IPS-20b (cell line): ENCODE measurements around the gene RNF217.

Source experiments
- H3K27ac ChIP-seq: one replicate; pipeline ENCODE4 v1.5.1; 2013; ENCODE audit warnings: low read length
- H3K27me3 ChIP-seq: 2 replicates; pipeline ENCODE4 v1.6.1; 2013; ENCODE audit warnings: mild to moderate bottlenecking, low read length, inconsistent platforms; ENCODE audit not compliant: insufficient read depth
- H3K36me3 ChIP-seq: 2 replicates; pipeline ENCODE4 v1.6.1; 2013; ENCODE audit warnings: low read depth, mild to moderate bottlenecking, inconsistent platforms, low read length, moderate library complexity; ENCODE audit not compliant: insufficient read depth
- H3K4me1 ChIP-seq: 2 replicates; pipeline ENCODE4 v1.6.1; 2013; ENCODE audit warnings: mild to moderate bottlenecking, control low read depth, inconsistent platforms, low read length, moderate library complexity; ENCODE audit not compliant: insufficient read depth
- H3K4me3 ChIP-seq: 2 replicates; pipeline ENCODE4 v1.5.1; 2013; ENCODE audit warnings: mild to moderate bottlenecking, low read length, inconsistent platforms
- H3K9ac ChIP-seq: 2 replicates; pipeline ENCODE4 v1.6.1; 2013; ENCODE audit warnings: low read depth, mild to moderate bottlenecking, inconsistent platforms, low read length, moderate library complexity
- H3K9me3 ChIP-seq: 2 replicates; pipeline ENCODE4 v1.6.1; 2013; ENCODE audit warnings: mild to moderate bottlenecking, low read depth, low read length, inconsistent platforms; ENCODE audit not compliant: insufficient read depth

Gene RNF217

DNA sequence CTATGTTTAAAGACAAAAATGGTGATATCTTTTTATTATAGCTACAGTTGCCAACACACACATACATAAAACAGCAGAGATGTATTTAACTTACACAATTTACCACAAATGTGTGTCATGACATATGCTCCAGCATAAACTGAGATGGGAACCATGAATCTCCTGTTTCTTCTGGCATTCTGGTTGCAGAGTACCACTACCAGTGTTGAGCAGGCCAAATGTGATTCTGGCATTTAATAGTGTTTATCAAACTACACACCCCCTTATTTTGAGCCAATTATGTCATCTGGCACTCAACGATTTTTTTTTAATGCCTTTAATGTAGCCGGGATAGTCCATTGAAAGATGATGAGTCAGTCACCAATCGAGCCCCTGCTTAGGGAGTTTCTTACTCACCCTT, 132.3 kb downstream of the RNF217 start:
- no peak overlapping the region for H3K4me3 ChIP-seq
- H3K27me3 ChIP-seq, result peaks cover 8% of the 10 kb centered on the region; the same call in 1 of the 2 replicates
- no peaks in the 10 kb centered on the region for H3K9me3 ChIP-seq
- no peaks in the 10 kb centered on the region for H3K36me3 ChIP-seq
- H3K9ac ChIP-seq, result no peak overlapping the region
- H3K4me1 ChIP-seq, result no peaks in the 10 kb centered on the region; the same call in 1 of the 2 replicates
- H3K27ac ChIP-seq, result no peak overlapping the region

DNA sequence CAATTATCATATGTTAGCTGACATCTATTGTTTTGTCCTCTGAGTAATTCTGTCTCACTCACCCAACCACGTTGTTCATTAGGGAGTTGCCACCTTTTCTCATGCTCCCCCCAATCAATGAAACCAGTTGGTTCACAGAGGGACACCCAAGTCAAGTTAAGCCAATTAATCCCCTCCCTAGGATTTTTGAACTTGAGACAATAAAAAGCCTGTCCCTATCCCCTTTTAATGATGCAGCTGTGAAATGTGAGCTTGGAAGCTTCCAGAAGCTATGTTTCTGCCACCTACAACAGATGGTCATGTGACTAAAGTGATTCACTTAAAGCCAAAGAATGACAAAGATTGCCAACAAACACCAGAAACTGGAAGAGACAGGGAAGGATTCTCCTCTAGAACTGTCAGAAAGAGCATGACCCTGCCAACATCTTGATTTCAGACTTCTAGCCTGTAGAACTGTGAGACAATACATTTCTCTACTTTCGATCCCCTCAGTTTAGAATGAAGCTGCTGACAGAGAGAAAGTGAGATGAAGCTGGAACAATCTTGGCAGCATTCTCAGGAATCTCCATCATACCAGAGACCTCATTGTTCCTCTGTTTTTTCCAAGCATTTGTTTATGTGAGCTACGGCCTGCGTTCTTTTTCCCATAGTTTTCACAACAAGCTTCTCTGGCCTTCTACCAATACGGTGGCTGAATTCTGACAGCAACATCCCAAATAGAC, 133.5 kb downstream of the RNF217 start:
- Histone ChIP-seq H3K9ac (no peak overlapping the region), H3K4me3 (no peak overlapping the region), H3K4me1 (no peaks in the 10 kb centered on the region; the same call in 1 of the 2 replicates), H3K27ac (no peak overlapping the region), H3K9me3 (no peaks in the 10 kb centered on the region), H3K27me3 (peaks cover 18% of the 10 kb centered on the region; the same call in 1 of the 2 replicates), H3K36me3 (no peaks in the 10 kb centered on the region)

DNA sequence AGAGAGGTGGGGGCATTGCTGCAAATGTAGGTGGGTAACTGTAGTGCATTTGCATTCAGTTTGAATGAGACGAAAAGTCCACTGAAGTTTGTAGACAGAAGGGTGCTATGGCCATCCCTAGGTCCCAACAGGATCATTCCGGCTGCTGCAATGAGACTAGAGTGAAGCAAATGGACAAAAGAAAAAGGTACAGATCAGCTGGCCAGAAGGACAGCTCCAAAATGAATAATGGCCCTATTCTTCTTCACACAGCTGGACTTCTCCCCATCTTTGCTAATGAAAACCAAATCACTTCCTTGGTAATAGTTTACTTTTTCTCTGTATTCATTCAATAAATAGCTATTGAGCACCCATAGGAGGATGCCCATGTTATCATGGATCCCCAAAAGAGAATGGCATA, 134.9 kb downstream of the RNF217 start:
- Histone ChIP-seq H3K9me3 (no peaks in the 10 kb centered on the region), H3K27me3 (peaks cover 18% of the 10 kb centered on the region; the same call in 1 of the 2 replicates), H3K4me3 (no peak overlapping the region), H3K36me3 (no peaks in the 10 kb centered on the region), H3K9ac (no peak overlapping the region), H3K4me1 (no peaks in the 10 kb centered on the region; the same call in 1 of the 2 replicates), H3K27ac (no peak overlapping the region)

DNA sequence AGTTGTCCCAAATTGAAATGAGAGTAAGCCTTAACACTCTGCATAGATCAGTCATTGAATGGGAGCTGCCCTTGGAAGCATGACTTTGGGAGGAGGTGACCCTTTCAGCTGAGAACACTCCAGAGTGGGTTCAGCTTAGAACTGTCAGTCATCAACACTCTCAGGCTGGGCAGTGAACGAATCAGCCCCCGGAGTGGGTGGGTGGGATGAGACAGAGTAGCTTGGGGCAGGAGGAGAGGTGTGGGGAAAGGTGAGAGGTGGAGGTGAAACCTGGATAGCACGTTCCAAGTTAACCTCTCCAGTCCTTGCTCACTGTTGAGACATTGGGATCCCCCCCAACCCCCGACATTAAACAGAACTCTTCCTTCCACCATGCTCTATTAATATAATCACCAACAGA, 136.0 kb downstream of the RNF217 start:
- H3K36me3 ChIP-seq, result no peaks in the 10 kb centered on the region
- H3K9me3 ChIP-seq, result no peaks in the 10 kb centered on the region
- H3K27me3 ChIP-seq, result peaks cover 18% of the 10 kb centered on the region; the same call in 1 of the 2 replicates
- H3K4me1 ChIP-seq, result peaks cover under 1% of the 10 kb centered on the region; the same call in 1 of the 2 replicates
- H3K27ac ChIP-seq, result no peak overlapping the region
- H3K4me3 ChIP-seq, result no peak overlapping the region
- H3K9ac ChIP-seq, result no peak overlapping the region

DNA sequence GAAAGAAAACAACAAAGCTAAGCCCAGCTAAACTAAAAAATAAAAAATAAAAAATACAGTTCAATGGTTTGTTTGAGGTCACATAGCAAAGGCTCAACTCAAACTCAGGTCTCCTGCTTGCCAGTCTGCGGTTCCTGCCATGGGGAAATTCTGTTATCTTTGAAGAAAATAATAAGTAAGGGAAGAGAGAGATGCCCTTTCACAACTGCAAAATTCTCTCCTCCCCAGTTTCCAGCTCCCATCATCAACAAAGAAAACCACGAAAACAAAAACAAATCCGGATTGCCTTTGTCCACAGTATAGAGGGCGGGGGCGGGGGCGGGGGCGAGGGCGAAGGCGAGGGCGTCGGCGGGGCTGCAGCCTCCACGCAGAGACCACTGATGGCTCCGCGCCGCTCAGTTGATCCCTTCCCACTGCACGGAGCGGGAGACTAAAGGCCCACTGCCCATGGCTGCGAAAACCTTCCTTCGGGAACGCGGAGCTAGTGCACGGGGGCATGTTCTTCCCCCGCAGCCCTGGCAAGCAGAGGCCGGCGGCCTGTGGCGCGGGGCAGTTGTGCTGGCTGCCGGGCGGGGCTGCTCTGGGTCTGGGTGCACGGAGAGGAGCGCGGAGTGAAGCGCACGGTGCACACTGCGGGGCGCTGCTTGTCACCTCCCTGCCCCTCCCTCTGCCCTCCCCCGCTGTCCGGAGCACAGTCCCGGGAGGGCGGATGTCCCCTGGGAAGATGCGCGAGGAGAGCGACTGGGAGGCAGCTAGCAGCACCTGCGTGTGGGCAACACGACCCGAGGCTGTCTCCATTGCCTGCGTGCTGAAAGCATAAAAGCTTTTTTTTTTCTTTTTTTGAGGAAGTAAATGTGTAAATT, 137.2 kb downstream of the RNF217 start:
- H3K4me3 ChIP-seq, result peak overlapping the region; percentile 66
- no peaks in the 10 kb centered on the region for H3K9me3 ChIP-seq
- H3K27me3 ChIP-seq, result peaks cover 18% of the 10 kb centered on the region; the same call in 1 of the 2 replicates
- peaks cover 10% of the 10 kb centered on the region; the same call in 1 of the 2 replicates for H3K4me1 ChIP-seq
- H3K9ac ChIP-seq, result peak overlapping the region; percentile 30; the same call in 1 of the 2 replicates
- H3K36me3 ChIP-seq, result no peaks in the 10 kb centered on the region
- H3K27ac ChIP-seq, result no peak overlapping the region

DNA sequence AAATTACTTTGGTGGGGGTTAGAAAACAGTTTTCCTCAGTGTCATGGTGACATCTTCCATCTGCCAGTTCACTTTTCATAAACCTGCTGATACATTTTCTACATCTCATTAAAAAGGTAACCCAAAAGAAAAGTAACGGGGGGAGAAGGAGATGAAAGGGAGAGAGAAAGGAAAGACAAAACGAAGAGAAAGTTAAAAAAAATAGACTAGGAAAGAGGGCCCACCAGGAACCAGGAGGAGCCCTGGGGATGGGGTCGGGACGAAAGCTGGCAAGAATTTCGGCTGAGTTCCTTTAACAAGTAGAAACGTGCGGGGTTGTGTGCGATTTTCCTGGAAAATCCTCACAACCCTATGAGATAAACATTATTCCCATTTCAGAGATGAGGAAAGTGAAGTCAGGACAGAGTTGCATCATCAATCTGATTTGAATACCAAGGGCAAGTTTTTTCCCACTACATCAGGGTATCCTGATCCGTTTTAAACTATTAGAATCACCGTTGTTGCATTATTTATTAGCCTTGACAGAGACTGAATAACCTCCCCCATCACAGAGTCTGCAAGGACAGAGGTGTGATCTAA, 137.9 kb downstream of the RNF217 start:
- Histone ChIP-seq H3K27me3 (peaks cover 18% of the 10 kb centered on the region; the same call in 1 of the 2 replicates), H3K9me3 (no peaks in the 10 kb centered on the region), H3K4me3 (peak overlapping the region; percentile 66; the same call in 1 of the 2 replicates), H3K27ac (no peak overlapping the region), H3K36me3 (no peaks in the 10 kb centered on the region), H3K4me1 (peaks cover 16% of the 10 kb centered on the region; the same call in 1 of the 2 replicates), H3K9ac (peak overlapping the region; percentile 30; the same call in 1 of the 2 replicates)

DNA sequence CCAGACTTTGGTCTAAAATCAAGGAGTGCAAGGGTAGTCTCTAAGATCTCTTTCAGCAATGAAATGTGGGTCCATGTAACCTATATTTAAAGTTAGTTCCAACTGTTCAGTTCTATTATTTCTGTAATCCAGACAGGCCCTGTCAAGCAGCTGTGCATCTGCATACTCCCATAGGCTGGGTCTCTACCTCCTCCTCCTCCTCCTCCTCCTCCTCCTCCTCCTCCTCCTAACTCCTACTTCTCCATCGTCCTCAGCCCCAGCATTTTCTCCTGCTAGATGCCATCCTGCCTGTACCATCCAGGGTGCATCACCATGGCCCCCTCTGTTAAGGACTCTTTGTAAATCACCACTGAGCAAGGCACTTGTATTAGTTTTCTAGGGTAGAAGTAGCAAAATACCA, 138.9 kb downstream of the RNF217 start:
- H3K27ac ChIP-seq, result no peak overlapping the region
- peaks cover 16% of the 10 kb centered on the region; the same call in 1 of the 2 replicates for H3K4me1 ChIP-seq
- H3K9ac ChIP-seq, result no peak overlapping the region
- H3K9me3 ChIP-seq, result no peaks in the 10 kb centered on the region
- no peak overlapping the region for H3K4me3 ChIP-seq
- peaks cover 18% of the 10 kb centered on the region; the same call in 1 of the 2 replicates for H3K27me3 ChIP-seq
- H3K36me3 ChIP-seq, result no peaks in the 10 kb centered on the region

DNA sequence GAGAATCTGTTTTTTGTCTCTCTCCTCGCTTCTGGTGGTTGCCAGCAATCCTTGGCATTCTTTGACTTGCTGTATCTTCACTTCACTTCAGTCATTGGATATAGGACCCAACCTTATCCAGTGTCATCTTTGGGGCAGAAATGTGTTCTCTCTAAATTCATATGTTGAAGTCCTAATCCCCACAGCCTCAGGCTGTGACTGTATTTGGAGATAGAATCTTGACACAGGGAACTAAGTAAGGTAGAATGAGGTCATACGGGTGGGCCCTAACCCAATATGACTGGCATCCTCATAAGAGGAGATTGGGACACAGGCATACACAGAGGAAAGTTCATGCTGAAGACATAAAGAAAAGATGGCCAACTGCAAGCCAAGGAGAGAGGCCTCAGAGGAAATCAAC, 139.4 kb downstream of the RNF217 start:
- peaks cover 16% of the 10 kb centered on the region; the same call in 1 of the 2 replicates for H3K4me1 ChIP-seq
- H3K9ac ChIP-seq, result no peak overlapping the region
- H3K36me3 ChIP-seq, result no peaks in the 10 kb centered on the region
- H3K4me3 ChIP-seq, result no peak overlapping the region
- no peak overlapping the region for H3K27ac ChIP-seq
- H3K27me3 ChIP-seq, result peaks cover 18% of the 10 kb centered on the region; the same call in 1 of the 2 replicates
- no peaks in the 10 kb centered on the region for H3K9me3 ChIP-seq

DNA sequence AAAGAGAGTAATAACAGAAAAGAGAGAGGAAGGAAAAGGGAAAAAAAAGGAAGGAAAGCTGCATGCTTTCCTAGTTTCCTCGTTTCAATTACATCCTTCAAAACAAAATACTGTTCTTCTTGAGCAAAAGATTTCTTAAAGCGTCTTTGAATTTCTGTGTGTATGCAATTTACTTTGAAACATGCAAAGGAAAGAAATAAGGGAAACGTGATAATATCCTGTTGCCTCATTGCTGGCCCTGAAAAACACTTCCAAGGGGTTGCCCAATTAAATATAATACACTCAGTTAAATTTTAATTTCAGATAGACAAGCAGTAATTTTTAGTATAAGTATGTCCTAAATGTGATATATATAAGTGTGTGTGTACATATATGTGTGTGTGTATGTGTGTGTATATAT, 140.2 kb downstream of the RNF217 start:
- Histone ChIP-seq H3K9me3 (no peaks in the 10 kb centered on the region), H3K27ac (no peak overlapping the region), H3K27me3 (peaks cover 18% of the 10 kb centered on the region; the same call in 1 of the 2 replicates), H3K4me1 (peaks cover 16% of the 10 kb centered on the region; the same call in 1 of the 2 replicates), H3K9ac (no peak overlapping the region), H3K36me3 (no peaks in the 10 kb centered on the region), H3K4me3 (no peak overlapping the region)

DNA sequence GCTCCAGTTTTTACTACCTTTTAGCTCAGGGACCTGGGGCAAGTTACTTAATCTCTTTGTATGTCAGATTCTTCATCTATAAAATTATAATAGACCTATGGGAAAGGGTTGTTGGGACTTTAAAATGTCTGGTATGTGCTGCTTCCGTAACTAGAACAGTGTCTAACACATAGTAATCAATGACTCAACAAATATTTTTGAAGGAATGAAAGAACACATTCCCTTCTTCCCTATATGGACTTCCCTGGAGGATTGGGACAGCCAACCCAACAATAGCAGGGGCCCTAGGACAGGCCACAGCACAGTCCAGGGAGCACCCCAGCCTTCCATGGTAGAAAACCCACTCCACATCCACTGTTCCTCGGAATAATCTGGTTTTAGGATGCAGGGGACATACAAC, 140.7 kb downstream of the RNF217 start:
- Histone ChIP-seq H3K9me3 (no peaks in the 10 kb centered on the region), H3K36me3 (no peaks in the 10 kb centered on the region), H3K4me1 (peaks cover 16% of the 10 kb centered on the region; the same call in 1 of the 2 replicates), H3K9ac (no peak overlapping the region), H3K27me3 (peaks cover 17% of the 10 kb centered on the region; the same call in 1 of the 2 replicates), H3K27ac (no peak overlapping the region), H3K4me3 (no peak overlapping the region)

DNA sequence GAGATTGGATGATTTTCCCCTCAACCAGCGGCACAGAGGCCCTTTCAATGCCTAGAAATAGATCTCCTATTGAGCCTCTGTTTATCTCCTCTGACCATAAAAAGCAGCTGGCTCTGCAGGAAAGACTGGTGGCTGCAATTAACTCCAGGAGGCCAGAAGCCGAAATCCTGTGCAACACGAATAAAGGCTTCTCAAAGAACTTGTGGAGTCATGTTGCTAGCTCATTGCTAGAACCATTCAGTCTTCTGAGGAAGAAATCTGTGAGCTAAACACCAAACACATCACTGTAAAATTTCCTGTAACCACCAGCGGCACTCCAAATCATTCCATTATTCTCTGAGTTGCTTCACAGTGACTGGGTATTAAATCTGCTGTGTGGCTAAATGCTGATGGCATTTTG, 142.2 kb downstream of the RNF217 start:
- no peaks in the 10 kb centered on the region for H3K36me3 ChIP-seq
- H3K9me3 ChIP-seq, result no peaks in the 10 kb centered on the region
- peaks cover 16% of the 10 kb centered on the region; the same call in 1 of the 2 replicates for H3K4me1 ChIP-seq
- H3K27ac ChIP-seq, result no peak overlapping the region
- H3K9ac ChIP-seq, result peak overlapping the region; percentile 14; the same call in 1 of the 2 replicates
- H3K4me3 ChIP-seq, result 0 out of 2 replicates have a peak overlapping the region, but pooled peaks have one; percentile 8
- peaks cover 10% of the 10 kb centered on the region; the same call in 1 of the 2 replicates for H3K27me3 ChIP-seq
